ENCODE measurements around the gene ALKBH4. TPM values are rescaled to one million over a fixed set of nuclear protein-coding genes. Genes with fewer than 3 reads are reported as not detected.
A peak's percentile ranks its signal among the peaks of the same experiment; 100 is the strongest.
"Not testable (repeated sequence)": the region's sequence is repeated elsewhere in the genome, so short reads cannot be mapped to it uniquely, and the experiment has no call there.

Gene ALKBH4
- 8.7 and 10.0 TPM in 2 replicates for total RNA-seq

GRCh38 chr7:102464577-102465280, at the start of gene ALKBH4, which contains the start of gene LRWD1:
Gene ALKBH4, minus strand, starts transcription at chr7:102464863. Its CDS starts 27 bp downstream, at chr7:102464836.
Gene LRWD1, plus strand, starts transcription at chr7:102464984. Its CDS starts 97 bp downstream, at chr7:102465081.
- peaks cover 2% of the 10 kb centered on the region for H3K36me3 ChIP-seq (ENCODE audit: control insufficient read depth, insufficient read depth, low read length)
- DNase-seq (ENCODE audit: low read depth), result peak; percentile 75
- H3K4me3 ChIP-seq (ENCODE audit: low read depth, low read length), result peak within 1 kb of the TSS; percentile 100
- peak; percentile 22 for TF ChIP-seq CTCF (IDR thresholded peaks at IDR 0.05; ENCODE audit: insufficient read depth, low read length, severe bottlenecking)
- no peak for FAIRE-seq
- no peaks in the 10 kb centered on the region for H3K27me3 ChIP-seq (ENCODE audit: control insufficient read depth, insufficient read depth, low read length)

GRCh38 chr7:102512642-102513221, 48.1 kb upstream of the ALKBH4 start:
- H3K36me3 ChIP-seq (ENCODE audit: control insufficient read depth, insufficient read depth, low read length); FAIRE-seq; DNase-seq (ENCODE audit: low read depth); H3K27me3 ChIP-seq (ENCODE audit: control insufficient read depth, insufficient read depth, low read length); H3K4me3 ChIP-seq (ENCODE audit: low read depth, low read length): not testable (repeated sequence)

- not testable (repeated sequence) for FAIRE-seq; H3K27me3 ChIP-seq (ENCODE audit: control insufficient read depth, insufficient read depth, low read length); DNase-seq (ENCODE audit: low read depth); H3K4me3 ChIP-seq (ENCODE audit: low read depth, low read length); H3K36me3 ChIP-seq (ENCODE audit: control insufficient read depth, insufficient read depth, low read length)
Observed at GRCh38 chr7:102511860-102512522, 47.3 kb upstream of the ALKBH4 start.

- not testable (repeated sequence) for H3K36me3 ChIP-seq (ENCODE audit: control insufficient read depth, insufficient read depth, low read length); DNase-seq (ENCODE audit: low read depth); FAIRE-seq; H3K4me3 ChIP-seq (ENCODE audit: low read depth, low read length); H3K27me3 ChIP-seq (ENCODE audit: control insufficient read depth, insufficient read depth, low read length)
Observed at GRCh38 chr7:102510575-102510974, 45.9 kb upstream of the ALKBH4 start.

GRCh38 chr7:102507410-102508088, 42.9 kb upstream of the ALKBH4 start:
- DNase-seq (ENCODE audit: low read depth); H3K4me3 ChIP-seq (ENCODE audit: low read depth, low read length); H3K27me3 ChIP-seq (ENCODE audit: control insufficient read depth, insufficient read depth, low read length); FAIRE-seq; H3K36me3 ChIP-seq (ENCODE audit: control insufficient read depth, insufficient read depth, low read length): not testable (repeated sequence)

- not testable (repeated sequence) for DNase-seq (ENCODE audit: low read depth); FAIRE-seq
Observed at GRCh38 chr7:102505298-102506185, 40.9 kb upstream of the ALKBH4 start.

GRCh38 chr7:102503141-102503540, 38.5 kb upstream of the ALKBH4 start:
- H3K27me3 ChIP-seq (ENCODE audit: control insufficient read depth, insufficient read depth, low read length); H3K36me3 ChIP-seq (ENCODE audit: control insufficient read depth, insufficient read depth, low read length); H3K4me3 ChIP-seq (ENCODE audit: low read depth, low read length); FAIRE-seq; DNase-seq (ENCODE audit: low read depth): not testable (repeated sequence)

More at GRCh38 chr7:102505298-102506185, 40.9 kb upstream of the ALKBH4 start:
- not testable (repeated sequence) for H3K36me3 ChIP-seq (ENCODE audit: control insufficient read depth, insufficient read depth, low read length); H3K4me3 ChIP-seq (ENCODE audit: low read depth, low read length); H3K27me3 ChIP-seq (ENCODE audit: control insufficient read depth, insufficient read depth, low read length)

GRCh38 chr7:102498321-102498720, 33.7 kb upstream of the ALKBH4 start:
- not testable (repeated sequence) for H3K36me3 ChIP-seq (ENCODE audit: control insufficient read depth, insufficient read depth, low read length); DNase-seq (ENCODE audit: low read depth); FAIRE-seq

GRCh38 chr7:102497308-102497707, 32.6 kb upstream of the ALKBH4 start:
- H3K36me3 ChIP-seq (ENCODE audit: control insufficient read depth, insufficient read depth, low read length); H3K27me3 ChIP-seq (ENCODE audit: control insufficient read depth, insufficient read depth, low read length); DNase-seq (ENCODE audit: low read depth); H3K4me3 ChIP-seq (ENCODE audit: low read depth, low read length); FAIRE-seq: not testable (repeated sequence)

More at GRCh38 chr7:102498321-102498720, 33.7 kb upstream of the ALKBH4 start:
- H3K27me3 ChIP-seq (ENCODE audit: control insufficient read depth, insufficient read depth, low read length); H3K4me3 ChIP-seq (ENCODE audit: low read depth, low read length): not testable (repeated sequence)

GRCh38 chr7:102496861-102497260, 32.2 kb upstream of the ALKBH4 start:
- FAIRE-seq; H3K27me3 ChIP-seq (ENCODE audit: control insufficient read depth, insufficient read depth, low read length); DNase-seq (ENCODE audit: low read depth); H3K4me3 ChIP-seq (ENCODE audit: low read depth, low read length); H3K36me3 ChIP-seq (ENCODE audit: control insufficient read depth, insufficient read depth, low read length): not testable (repeated sequence)

GRCh38 chr7:102494473-102495149, 29.9 kb upstream of the ALKBH4 start:
- H3K36me3 ChIP-seq (ENCODE audit: control insufficient read depth, insufficient read depth, low read length); DNase-seq (ENCODE audit: low read depth); H3K4me3 ChIP-seq (ENCODE audit: low read depth, low read length); FAIRE-seq; H3K27me3 ChIP-seq (ENCODE audit: control insufficient read depth, insufficient read depth, low read length): not testable (repeated sequence)

GRCh38 chr7:102494026-102494425, 29.4 kb upstream of the ALKBH4 start:
- H3K4me3 ChIP-seq (ENCODE audit: low read depth, low read length); DNase-seq (ENCODE audit: low read depth); FAIRE-seq; H3K27me3 ChIP-seq (ENCODE audit: control insufficient read depth, insufficient read depth, low read length); H3K36me3 ChIP-seq (ENCODE audit: control insufficient read depth, insufficient read depth, low read length): not testable (repeated sequence)
